NCI-H226 (cell line): ENCODE measurements around the gene SLIT3.

ENCODE experiments used
- DNase-seq: peaks from one replicate; pipeline ENCODE4 v3.0.0-alpha.2; 2015

The SLIT3 gene

DNA sequence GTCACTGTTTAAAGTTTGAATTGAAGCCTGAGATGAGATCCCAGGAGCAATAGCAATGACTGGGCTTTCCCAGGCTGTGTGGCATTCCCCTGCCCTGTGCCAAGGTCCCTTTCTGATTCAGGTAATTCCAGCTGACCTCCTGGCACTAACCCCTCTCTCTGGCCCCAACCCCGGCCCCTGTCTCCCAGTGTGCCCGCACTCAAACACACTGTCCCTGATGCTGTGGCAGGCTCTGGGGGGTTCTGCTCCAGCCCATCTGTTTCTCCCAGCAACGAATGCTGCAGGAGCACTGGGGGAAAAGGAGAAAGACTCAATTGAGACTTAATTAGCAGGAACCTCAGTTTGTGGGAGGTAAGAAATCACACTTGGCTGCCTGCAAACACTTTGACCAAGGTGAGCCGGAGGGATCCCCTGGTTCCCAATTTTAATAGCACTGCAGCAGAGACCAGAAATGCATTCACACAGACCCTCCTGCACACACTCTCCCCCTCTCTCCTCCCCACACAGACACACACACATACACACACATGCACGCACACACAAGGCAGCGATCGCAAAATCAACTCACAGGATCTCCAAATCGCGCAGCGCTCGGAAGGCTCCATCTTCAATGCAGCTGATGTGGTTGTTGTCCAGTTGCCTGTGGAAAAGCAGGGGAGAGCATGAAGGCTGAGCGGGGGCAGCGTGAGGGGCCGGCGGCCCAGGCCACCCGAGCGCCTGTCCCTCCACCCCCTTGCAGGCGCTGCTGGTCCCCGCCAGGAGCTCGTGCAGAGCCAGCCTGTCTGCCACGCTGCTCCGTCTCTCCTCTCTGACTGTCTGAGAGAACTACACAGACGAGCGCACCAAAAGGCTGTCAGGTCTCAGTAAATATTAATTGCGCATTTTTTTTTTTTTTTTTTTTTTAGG, 456.7 kb downstream of the SLIT3 start:
- no peak for DNase-seq

GRCh38 chr5:168843277-168844015, 457.5 kb downstream of the SLIT3 start:
- DNase-seq: no peak

- DNase-seq: no peak
Measured at GRCh38 chr5:168842571-168843205, 458.3 kb downstream of the SLIT3 start.

- no peak for DNase-seq
Measured at GRCh38 chr5:168837852-168838251, 463.1 kb downstream of the SLIT3 start.

GRCh38 chr5:168836603-168837231, 464.2 kb downstream of the SLIT3 start:
- DNase-seq: no peak

- no peak for DNase-seq
Measured at GRCh38 chr5:168833936-168834335, 467.0 kb downstream of the SLIT3 start.

DNA sequence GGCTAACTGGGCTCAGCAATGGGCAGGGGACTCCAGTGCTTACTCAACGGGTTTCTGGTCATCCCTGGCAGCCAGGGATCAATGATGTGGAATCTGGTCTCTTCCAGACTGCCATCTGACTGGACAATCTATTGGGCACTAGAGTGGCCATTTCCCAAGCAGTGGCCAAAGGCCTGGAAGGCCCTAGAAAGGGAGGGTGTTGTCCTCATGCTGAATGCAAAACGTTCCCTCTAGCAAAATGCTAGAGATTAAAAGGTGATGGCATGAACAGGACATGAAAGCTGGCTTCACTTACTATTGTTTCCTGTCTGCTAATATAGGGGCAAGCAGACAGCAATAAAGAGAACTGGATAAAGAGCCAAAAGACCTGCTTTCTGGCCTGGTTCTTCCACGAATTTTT, 467.6 kb downstream of the SLIT3 start:
- DNase-seq: no peak

- no peak for DNase-seq
Measured at GRCh38 chr5:168832308-168832707, 468.6 kb downstream of the SLIT3 start.

- DNase-seq: no peak
Measured at GRCh38 chr5:168831383-168831782, 469.6 kb downstream of the SLIT3 start.

DNA sequence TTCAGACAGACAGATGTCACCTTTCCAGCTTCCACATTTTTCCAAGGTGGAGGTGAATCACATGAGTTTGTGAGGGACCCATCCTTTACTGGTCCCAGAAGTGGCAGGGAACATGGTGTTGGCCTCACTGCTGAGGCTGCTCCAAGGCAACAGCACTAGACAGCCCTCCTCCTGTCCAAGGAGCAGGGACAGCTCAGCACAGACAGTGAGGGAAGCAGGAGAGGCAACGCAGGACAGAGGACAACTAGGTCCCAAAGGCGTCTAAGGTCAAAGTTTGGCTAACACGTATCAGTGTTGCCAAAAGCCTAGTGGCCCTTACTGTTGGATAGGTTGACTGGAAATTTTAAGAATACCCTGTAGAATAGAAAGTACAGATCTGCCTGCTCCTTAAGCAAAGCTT, 470.1 kb downstream of the SLIT3 start:
- DNase-seq: no peak

- no peak for DNase-seq
Measured at GRCh38 chr5:168829922-168830417, 471.0 kb downstream of the SLIT3 start.

DNA sequence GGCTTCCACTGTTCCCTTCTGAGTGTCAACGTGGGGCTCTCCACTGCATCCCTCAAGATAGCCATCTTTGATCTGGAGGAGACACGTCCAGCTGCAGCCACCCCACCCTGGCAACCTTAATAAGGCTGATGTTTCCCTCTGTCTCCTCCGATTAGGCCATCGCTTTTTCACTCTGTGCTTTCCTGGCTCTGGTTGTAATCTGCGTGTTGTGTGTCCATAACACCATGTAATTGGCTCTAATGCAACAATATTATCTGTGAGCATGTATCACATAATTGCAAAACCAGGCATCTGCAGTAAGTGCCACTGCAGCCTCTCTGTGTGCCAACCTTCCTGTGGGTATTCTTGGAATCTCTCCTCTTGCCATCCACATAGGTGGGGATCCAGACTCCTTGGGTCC, 471.9 kb downstream of the SLIT3 start:
- no peak for DNase-seq

DNA sequence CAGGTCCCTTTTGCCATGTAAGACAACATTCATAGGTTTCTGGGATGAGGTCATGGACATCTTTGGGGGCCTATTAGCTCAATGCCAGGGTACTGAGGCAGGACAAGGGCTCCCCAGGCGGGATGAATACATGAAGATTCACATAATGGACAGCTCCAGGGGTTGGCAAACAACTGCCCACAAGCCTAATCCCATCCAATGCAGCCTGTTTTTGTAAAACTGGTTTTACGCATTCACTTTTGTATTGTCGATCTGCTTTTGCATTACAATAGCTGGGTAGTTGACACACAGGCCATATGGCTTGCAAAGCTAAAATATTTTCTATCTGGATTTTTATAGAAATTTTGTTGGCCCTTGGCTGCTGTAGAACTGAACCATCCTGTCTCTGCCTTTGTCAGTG, 473.3 kb downstream of the SLIT3 start:
- no peak for DNase-seq

DNA sequence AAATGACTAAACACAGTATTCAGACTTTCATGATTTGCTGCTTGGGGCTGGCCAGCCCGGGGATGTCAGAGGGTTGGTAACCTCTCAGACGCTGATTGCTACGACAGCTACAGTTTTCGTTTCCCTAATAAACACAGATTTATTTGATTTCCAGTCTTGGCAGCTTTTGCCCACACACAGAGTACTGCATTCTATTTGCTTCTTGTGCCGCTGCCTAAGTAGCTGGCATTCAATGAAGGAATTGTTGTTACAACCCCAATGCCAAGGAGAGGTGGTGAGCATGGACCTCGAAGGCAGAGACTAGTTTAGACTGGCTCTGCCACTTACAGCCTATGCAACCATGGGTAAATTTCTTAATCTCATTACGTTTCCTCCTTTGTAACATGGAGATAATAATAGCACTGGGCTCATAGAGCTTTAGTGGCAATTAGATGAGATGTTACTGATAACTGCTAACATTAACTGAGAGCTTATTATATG, 474.7 kb downstream of the SLIT3 start:
- DNase-seq: no peak

GRCh38 chr5:168822745-168823281, 478.1 kb downstream of the SLIT3 start:
- no peak for DNase-seq

GRCh38 chr5:168822248-168822744, 478.6 kb downstream of the SLIT3 start:
- no peak for DNase-seq

DNA sequence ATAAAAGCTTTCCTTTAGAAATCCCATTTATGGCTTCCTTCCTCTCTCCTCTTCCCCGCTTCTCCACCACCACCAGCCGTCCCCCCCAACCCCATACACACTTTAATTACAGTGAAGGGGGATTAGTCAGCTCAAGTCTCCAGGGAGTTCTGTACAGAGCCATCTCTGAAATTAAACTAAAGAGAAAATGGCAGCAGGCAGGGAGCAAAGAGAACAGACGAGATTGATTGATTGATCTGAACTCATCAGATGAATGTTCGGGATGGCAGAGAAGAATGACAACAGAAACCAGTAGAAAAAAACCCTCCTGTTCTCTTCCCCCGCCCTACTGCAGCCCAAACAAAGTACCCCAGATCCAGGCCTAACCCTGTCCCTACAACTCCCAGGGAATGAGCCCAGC, 480.1 kb downstream of the SLIT3 start:
- DNase-seq: no peak

- no peak for DNase-seq
Measured at GRCh38 chr5:168819004-168819621, 481.8 kb downstream of the SLIT3 start.

GRCh38 chr5:168818558-168818957, 482.4 kb downstream of the SLIT3 start:
- no peak for DNase-seq

DNA sequence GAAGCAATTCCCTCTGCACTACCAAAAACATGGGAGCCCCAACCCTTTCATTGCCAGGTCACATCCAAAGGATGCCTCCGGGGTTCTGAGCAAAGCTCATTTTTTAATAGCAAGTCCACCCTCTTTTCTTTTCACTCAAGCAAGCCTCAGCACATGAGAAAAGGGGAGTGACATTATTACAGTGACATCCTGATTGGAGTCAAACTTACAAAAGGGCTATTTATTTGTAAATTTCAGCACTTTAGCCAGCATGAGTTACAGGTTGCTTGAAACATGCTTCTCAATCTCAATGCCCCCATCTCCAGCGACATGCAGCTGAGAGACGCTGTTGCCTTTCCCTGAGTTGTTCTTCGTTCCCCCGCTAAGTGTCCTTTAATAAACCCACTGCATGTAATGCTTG, 483.3 kb downstream of the SLIT3 start:
- DNase-seq: no peak

- DNase-seq: no peak
Measured at GRCh38 chr5:168816661-168817060, 484.3 kb downstream of the SLIT3 start.
